ENCODE measurements around the gene GPR183.

DNA sequence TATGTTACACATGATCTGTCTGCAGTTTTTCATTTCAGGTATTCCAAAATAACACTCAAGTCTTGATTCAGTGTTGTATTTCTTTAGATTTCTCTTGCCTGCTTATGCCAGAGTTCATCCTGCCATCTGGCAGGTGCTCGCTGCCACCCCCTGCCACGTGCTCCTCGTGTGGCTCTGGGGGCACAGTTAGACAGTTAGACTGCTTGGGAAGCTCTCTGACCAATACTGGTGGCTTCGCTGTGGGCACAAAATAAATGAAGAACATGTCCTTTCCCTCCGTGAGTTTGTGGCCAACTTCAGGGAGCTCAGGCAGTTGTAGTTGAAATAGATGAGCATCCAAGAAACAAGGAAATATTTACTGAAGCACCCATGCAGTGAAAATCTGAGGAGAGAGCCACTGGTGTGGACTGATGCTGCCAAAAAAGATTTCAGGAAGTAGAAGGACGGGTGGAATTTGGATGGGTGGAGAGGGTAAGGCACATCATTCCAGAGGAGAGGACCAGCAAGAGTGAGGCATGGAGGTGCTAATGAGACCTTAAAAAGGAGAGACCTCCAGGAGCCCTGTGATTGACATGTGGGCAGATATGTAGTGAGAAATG is 37.5 kb upstream of the GPR183 start:
- TF ChIP-seq, protein P1, sequence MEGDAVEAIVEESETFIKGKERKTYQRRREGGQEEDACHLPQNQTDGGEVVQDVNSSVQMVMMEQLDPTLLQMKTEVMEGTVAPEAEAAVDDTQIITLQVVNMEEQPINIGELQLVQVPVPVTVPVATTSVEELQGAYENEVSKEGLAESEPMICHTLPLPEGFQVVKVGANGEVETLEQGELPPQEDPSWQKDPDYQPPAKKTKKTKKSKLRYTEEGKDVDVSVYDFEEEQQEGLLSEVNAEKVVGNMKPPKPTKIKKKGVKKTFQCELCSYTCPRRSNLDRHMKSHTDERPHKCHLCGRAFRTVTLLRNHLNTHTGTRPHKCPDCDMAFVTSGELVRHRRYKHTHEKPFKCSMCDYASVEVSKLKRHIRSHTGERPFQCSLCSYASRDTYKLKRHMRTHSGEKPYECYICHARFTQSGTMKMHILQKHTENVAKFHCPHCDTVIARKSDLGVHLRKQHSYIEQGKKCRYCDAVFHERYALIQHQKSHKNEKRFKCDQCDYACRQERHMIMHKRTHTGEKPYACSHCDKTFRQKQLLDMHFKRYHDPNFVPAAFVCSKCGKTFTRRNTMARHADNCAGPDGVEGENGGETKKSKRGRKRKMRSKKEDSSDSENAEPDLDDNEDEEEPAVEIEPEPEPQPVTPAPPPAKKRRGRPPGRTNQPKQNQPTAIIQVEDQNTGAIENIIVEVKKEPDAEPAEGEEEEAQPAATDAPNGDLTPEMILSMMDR (conservative IDR thresholded peaks at IDR 0.05 in 1 of 2, IDR thresholded peaks at IDR 0.05 in 1 of 2; ENCODE audit: low read depth in 1 of 2, low read length in 2 of 2) = no peak
- TF ChIP-seq EZH2 (IDR thresholded peaks at IDR 0.05; ENCODE audit: low read length, missing control alignments) = no peak
